Naive thymus-derived CD8-positive, alpha-beta T cell (primary cell): ENCODE data around the gene HNRNPUL1. TPM values are rescaled to one million over a fixed set of nuclear protein-coding genes. Genes with fewer than 3 reads are reported as not detected.
A peak's percentile ranks its signal among the peaks of the same experiment; 100 is the strongest.

ENCODE experiments used
- ATAC-seq, 2 donors: fragments of 150-1000 bp; cut with Tn5 transposase in 1 of 2; sonication (Bioruptor Pico), chemical (Tn5 transposase) in 1 of 2; 1 replicate in 1 of 2; 2 replicates in 1 of 2; pipeline ENCODE4 v1.10.0; 2021; ENCODE audit warnings: mild to moderate bottlenecking in 2 of 2, moderate library complexity in 2 of 2
- POLR2A ChIA-PET: fragments of 350-600 bp; sonication (Branson Sonifier 250); formaldehyde crosslinking; loops from one replicate; lab custom pipeline; 2021; ENCODE audit warnings: antibody characterized with exemption; lab: Charles Lee
- DNase-seq, 10 donors: peaks; one replicate each; pipeline versions ENCODE4 v3.0.0 to v3.0.0-alpha.2; 2020 to 2022
- H3K27ac Mint-ChIP-seq, 10 donors: one replicate each; pipeline ENCODE4 v1.8.0; 2020 to 2022; ENCODE audit warnings: mild to moderate bottlenecking in 10 of 10, mixed read lengths in 10 of 10, moderate library complexity in 4 of 10, inconsistent platforms in 1 of 10
- H3K27me3 Mint-ChIP-seq, 5 donors: one replicate each; pipeline ENCODE4 v1.8.0; 2021 to 2022; ENCODE audit warnings: mixed read lengths in 5 of 5
- H3K36me3 Mint-ChIP-seq, 3 donors: one replicate each; pipeline ENCODE4 v1.8.0; 2020 to 2022; ENCODE audit warnings: mixed read lengths in 3 of 3, mild to moderate bottlenecking in 2 of 3, inconsistent platforms in 1 of 3
- H3K4me1 Mint-ChIP-seq, 4 donors: one replicate each; pipeline ENCODE4 v1.8.0; 2021 to 2022; ENCODE audit warnings: mixed read lengths in 4 of 4
- H3K4me3 Mint-ChIP-seq, 10 donors: one replicate each; pipeline ENCODE4 v1.8.0; 2020 to 2022; ENCODE audit warnings: mild to moderate bottlenecking in 10 of 10, mixed read lengths in 10 of 10, moderate library complexity in 6 of 10, inconsistent platforms in 1 of 10
- H3K9me3 Mint-ChIP-seq, 9 donors: one replicate each; pipeline ENCODE4 v1.8.0; 2020 to 2022; ENCODE audit warnings: mixed read lengths in 9 of 9, mild to moderate bottlenecking in 3 of 9, inconsistent platforms in 1 of 9, moderate library complexity in 1 of 9
- polyA plus RNA-seq, 3 donors: library from polyadenylated mRNA; unstranded; fragments of 300-500 nt; fragmentation: Illumina TruSeq; gene quantifications; one replicate each; pipeline ENCODE4 v1.2.3, GENCODE V29; 2021
- total RNA-seq, 8 experiments: library from RNA in 2 of 8; stranded (reverse) in 2 of 8; gene quantifications; one replicate each; pipeline ENCODE4 v1.2.3 and lab custom pipeline; 2021 to 2026

Gene HNRNPUL1
- total and polyA plus RNA-seq, 5 experiments from 2014 or later = 40.7 to 280 (median 67.6) TPM

DNA sequence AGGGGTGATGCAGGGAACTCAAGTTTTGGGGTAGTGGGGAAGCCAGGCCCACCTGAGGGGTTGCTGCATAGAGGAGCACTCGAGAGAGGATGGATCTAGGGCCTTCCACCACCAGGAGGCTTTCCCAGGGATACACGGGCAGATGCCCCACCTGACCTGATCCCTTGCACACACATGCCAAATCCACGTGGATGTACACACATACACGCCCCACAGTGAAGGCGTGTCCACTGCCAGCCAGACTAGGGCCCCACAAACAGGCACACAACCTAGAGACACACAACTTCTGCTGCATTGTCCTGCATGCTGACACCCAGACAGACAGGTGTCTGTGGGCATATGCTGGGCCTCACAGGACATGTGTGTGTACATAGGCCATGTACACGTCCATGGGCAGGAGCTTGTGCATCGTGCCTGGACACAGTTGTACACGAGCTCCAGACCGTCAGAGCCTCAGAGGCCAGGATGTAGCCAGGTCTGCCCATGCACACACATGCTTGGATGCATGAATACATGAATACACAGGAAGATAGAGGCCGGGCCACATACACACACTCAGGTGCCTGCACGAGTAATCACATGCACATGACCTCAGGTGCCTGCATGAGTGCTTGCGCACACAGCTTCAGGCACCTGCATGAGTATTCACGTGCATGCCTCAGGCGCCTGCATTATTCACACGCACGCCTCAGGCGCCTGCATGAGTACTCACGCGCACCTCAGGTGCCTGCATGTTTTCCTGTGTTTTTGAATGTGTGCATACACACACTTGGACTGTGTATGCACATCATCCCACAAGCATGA is 54.7 kb downstream of the HNRNPUL1 start:
- Mint-ChIP-seq H3K27me3 (no peaks in the 10 kb centered on the region), H3K9me3 (no peaks in the 10 kb centered on the region), H3K36me3 (peaks cover 6 to 63% (median 21%) of the 10 kb centered on the region in 3 donors), H3K4me1 (peaks cover 22 to 46% (median 29%) of the 10 kb centered on the region in 4 donors), H3K27ac (peak overlapping the region in 4 of 10 donors; percentile 17 to 80 (median 75)), H3K4me3 (no peak overlapping the region)
- DNase-seq (no peak), ATAC-seq (no peak)
- POLR2A ChIA-PET = interaction anchor here (0.9 to 2.2 kb wide), 6 partner anchors 9 to 55 kb away, joined by 3 to 9 read pairs (median 4); partner anchors contain the start of genes CCDC97 and HNRNPUL1

DNA sequence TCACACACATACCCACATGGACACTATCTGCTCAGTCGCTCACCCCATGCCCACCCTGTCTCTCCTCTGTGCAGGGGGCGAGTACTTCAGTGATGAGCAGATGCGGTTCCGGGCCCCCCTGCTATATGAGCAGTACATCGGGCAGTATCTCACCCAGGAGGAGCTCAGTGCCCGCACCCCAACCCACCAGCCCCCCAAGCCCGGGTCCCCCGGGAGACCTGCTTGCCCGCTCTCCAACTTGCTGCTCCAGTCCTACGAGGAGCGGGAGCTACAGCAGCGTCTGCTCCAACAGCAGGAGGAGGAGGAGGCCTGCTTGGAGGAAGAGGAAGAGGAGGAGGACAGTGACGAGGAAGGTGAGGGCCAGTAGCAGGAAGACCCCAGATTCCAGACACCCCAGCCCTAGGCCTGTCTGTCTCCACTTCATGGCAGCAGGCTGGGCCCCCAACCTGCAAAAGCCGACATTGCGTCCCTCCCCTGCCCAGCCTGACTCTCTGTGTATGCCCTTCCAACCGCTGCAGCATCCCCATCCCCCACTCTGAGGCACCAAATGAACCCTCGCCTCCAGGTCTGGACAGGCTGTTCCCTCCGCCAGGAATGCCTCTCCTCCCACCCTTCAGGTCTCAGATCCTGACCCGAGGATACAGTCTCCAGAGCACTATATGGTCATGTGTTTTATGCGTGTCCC is 55.5 kb downstream of the HNRNPUL1 start:
- Mint-ChIP-seq H3K27me3 (no peaks in the 10 kb centered on the region), H3K4me3 (peak overlapping the region in 1 of 10 donors; percentile 51), H3K4me1 (peaks cover 27 to 47% (median 34%) of the 10 kb centered on the region in 4 donors), H3K9me3 (no peaks in the 10 kb centered on the region), H3K36me3 (peaks cover 6 to 60% (median 21%) of the 10 kb centered on the region in 3 donors), H3K27ac (peak overlapping the region in 4 of 10 donors; percentile 9 to 78 (median 55))
- ATAC-seq (no peak), DNase-seq (no peak)
- POLR2A ChIA-PET = interaction anchor here (0.6 to 2.2 kb wide), 7 partner anchors 8 to 116 kb away, joined by 3 to 9 read pairs (median 5); partner anchors contain the start of genes CCDC97 and HNRNPUL1

DNA sequence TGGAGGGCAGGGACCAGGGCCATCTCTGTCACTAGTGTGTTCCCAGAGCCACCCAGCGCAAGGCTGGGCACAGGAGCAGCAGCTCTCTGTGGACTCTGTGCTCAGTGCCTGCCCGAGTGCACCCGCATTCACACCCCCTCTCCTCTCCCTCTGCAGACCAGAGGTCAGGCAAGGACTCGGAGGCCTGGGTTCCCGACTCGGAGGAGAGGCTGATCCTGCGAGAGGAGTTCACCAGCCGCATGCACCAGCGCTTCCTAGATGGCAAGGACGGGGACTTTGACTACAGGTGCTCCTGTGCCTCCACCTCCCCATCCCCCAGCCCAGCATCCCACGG is 56.0 kb downstream of the HNRNPUL1 start:
- Mint-ChIP-seq H3K9me3 (no peaks in the 10 kb centered on the region), H3K27me3 (no peaks in the 10 kb centered on the region), H3K36me3 (peaks cover 6 to 62% (median 21%) of the 10 kb centered on the region in 3 donors), H3K4me1 (peaks cover 29 to 51% (median 39%) of the 10 kb centered on the region in 4 donors), H3K27ac (peak overlapping the region in 5 of 10 donors; percentile 9 to 83 (median 47)), H3K4me3 (no peak overlapping the region)
- DNase-seq = no peak
- POLR2A ChIA-PET = interaction anchor here (0.6 to 2.2 kb wide), 5 partner anchors 10 to 222 kb away, joined by 3 to 9 read pairs (median 4); partner anchors contain the start of genes CCDC97 and HNRNPUL1
- no peak for ATAC-seq

DNA sequence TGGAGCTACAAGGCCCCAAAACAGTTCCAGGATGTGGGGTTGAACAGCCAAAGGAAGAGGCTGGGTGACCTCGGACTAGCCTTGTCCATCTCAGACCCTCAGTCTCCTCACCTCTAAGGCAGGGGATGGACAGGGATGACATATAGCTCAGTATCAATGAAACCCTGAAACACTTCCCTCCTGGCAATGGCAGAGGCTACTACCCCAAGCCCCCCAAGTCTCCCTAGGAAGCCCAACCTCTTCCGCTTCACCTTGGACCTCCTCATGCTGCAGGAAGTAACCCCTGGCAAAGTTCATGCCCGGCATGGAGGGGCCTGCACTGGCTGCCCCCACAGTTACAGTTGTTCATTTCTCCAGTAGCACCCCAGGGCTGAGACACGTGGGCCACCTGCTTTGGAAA is 56.4 kb downstream of the HNRNPUL1 start:
- Mint-ChIP-seq H3K36me3 (peaks cover 6 to 62% (median 21%) of the 10 kb centered on the region in 3 donors), H3K27ac (peak overlapping the region in 7 of 10 donors; percentile 31 to 88 (median 76)), H3K27me3 (no peaks in the 10 kb centered on the region), H3K9me3 (no peaks in the 10 kb centered on the region), H3K4me3 (no peak overlapping the region), H3K4me1 (peaks cover 33 to 55% (median 43%) of the 10 kb centered on the region in 4 donors)
- POLR2A ChIA-PET = interaction anchor here (0.5 to 2.2 kb wide), 5 partner anchors 11 to 222 kb away, joined by 3 to 7 read pairs (median 4); partner anchors contain the start of genes CCDC97 and HNRNPUL1
- DNase-seq (no peak), ATAC-seq (no peak)

DNA sequence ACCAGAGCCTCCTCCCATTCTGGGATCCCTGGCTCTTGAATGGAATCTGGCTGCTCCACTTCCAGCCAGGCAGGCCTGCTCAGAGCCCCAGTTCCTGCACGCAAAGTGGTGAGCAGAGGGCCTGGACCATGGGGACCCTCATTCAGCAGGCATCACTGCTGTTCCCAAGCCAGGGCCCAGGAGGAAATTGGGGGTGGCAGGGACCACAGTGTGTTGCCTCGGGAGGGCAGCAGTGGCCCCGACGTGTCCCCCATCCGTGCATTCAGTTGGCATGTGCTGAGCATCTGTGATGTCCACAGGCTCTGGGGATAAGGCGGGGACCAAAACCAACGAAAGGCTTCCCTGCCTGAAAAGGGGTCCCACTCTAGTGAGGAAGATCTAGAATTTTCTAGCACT is 57.0 kb downstream of the HNRNPUL1 start:
- DNase-seq (no peak), ATAC-seq (no peak)
- H3K4me3 Mint-ChIP-seq = no peak overlapping the region
- H3K4me1 Mint-ChIP-seq = peaks cover 32 to 57% (median 46%) of the 10 kb centered on the region in 4 donors
- H3K27ac Mint-ChIP-seq = peak overlapping the region in 8 of 10 donors; percentile 12 to 91 (median 86)
- H3K27me3 Mint-ChIP-seq = peaks cover 0 to under 1% (median 0%) of the 10 kb centered on the region in 5 donors
- POLR2A ChIA-PET = interaction anchor here (0.5 to 2.6 kb wide), 4 partner anchors 9 to 31 kb away, joined by 3 to 12 read pairs (median 5); partner anchors contain the start of gene CCDC97
- no peaks in the 10 kb centered on the region for H3K9me3 Mint-ChIP-seq
- H3K36me3 Mint-ChIP-seq = peaks cover 6 to 58% (median 18%) of the 10 kb centered on the region in 3 donors

DNA sequence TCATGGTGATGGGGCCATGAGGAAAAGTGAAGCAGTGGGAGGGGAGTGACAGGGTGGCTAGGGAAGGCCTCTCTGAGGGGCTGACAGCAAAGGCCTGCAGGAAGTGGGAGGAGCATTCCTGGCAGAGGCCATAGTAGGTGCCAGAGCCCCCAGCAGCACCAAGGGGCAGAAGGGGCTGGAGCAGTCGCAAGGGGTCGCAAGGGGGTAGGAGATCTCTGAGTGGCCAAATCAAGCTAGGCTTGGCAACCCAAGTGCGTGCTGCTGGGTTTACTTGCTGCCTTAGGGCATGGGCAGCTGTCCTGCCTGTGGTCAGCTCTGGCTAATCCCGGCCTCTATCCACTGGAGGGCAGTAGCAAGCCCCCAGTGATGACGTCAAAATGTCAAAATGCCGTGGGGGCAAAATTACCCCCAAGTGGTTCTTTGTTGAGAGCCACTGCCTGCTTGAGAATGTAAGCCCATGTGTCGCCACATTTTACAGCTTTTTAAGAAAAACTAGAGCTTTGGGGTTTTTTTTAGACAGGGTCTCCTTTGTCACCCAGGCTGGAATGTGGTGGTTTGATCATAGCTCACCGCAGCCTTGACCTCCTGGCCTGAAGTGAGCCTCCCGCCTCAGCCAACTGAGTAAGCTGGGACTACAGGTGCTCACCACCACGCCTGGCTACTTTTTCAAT is 57.6 kb downstream of the HNRNPUL1 start:
- Mint-ChIP-seq H3K27ac (peak overlapping the region; percentile 63 to 91 (median 84)), H3K27me3 (peaks cover 0 to 2% (median 0%) of the 10 kb centered on the region in 5 donors), H3K4me1 (peaks cover 34 to 62% (median 50%) of the 10 kb centered on the region in 4 donors), H3K36me3 (peaks cover 6 to 53% (median 13%) of the 10 kb centered on the region in 3 donors), H3K4me3 (no peak overlapping the region), H3K9me3 (no peaks in the 10 kb centered on the region)
- POLR2A ChIA-PET = interaction anchor here (0.9 to 2.6 kb wide), 4 partner anchors 11 to 31 kb away, joined by 3 to 12 read pairs (median 5); partner anchors contain the start of gene CCDC97
- no peak for DNase-seq
- ATAC-seq = no peak

DNA sequence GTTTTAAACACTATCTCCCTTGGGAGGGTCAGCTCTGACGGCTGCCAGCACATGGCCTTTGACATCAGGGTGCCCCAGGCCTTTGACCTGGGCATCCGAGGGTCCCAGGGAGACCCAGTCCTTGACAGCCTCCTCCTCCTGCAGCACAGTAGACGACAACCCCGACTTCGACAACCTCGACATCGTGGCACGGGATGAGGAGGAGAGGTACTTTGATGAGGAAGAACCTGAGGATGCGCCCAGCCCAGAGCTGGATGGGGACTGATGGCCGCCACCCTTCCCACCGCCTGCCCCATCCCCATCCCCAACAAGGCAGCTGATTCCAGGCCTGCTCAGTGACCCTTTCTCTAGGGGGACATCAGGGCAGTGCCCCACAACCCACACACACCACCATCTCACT is 58.3 kb downstream of the HNRNPUL1 start:
- H3K4me1 Mint-ChIP-seq = peaks cover 36 to 63% (median 54%) of the 10 kb centered on the region in 4 donors
- H3K27ac Mint-ChIP-seq = peak overlapping the region in 9 of 10 donors; percentile 70 to 91 (median 85)
- peaks cover 0 to 2% (median 0%) of the 10 kb centered on the region in 5 donors for H3K27me3 Mint-ChIP-seq
- no peaks in the 10 kb centered on the region for H3K9me3 Mint-ChIP-seq
- H3K4me3 Mint-ChIP-seq = peak overlapping the region in 2 of 10 donors; percentile 23 to 51
- H3K36me3 Mint-ChIP-seq = peaks cover 0 to 49% (median 7%) of the 10 kb centered on the region in 3 donors
- POLR2A ChIA-PET = interaction anchor here (0.9 to 3.3 kb wide), 5 partner anchors 12 to 243 kb away, joined by 3 to 13 read pairs (median 7); partner anchors contain the start of genes CCDC97 and HNRNPUL1
- DNase-seq (no peak), ATAC-seq (no peak)

DNA sequence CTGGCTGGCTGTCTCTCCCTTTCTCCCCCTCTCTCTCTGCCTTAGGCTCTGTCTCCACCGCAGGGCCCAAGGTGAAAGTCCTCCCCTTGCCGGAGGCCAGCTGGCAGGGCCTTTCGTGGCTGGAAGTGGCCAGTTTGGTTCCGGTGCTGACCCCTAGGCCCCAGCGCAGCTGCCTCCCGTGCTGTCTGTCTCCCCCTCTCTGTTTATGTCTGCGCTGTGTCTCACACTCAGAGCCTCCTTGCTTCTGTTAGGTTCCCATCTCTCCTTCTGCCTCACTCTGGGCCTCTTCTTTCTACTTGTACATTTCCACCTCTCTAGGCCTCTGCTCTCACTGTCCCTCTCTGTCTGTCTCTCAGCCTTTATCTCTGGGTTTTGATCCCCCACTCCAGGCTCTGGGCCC is 58.9 kb downstream of the HNRNPUL1 start:
- peaks cover 0 to 47% (median 4%) of the 10 kb centered on the region in 3 donors for H3K36me3 Mint-ChIP-seq
- DNase-seq = no peak
- H3K9me3 Mint-ChIP-seq = no peaks in the 10 kb centered on the region
- peaks cover 39 to 62% (median 58%) of the 10 kb centered on the region in 4 donors for H3K4me1 Mint-ChIP-seq
- peak overlapping the region; percentile 70 to 91 (median 84) for H3K27ac Mint-ChIP-seq
- ATAC-seq = no peak
- peaks cover 0 to 2% (median 0%) of the 10 kb centered on the region in 5 donors for H3K27me3 Mint-ChIP-seq
- POLR2A ChIA-PET = interaction anchor here (1.0 to 3.3 kb wide), 5 partner anchors 13 to 243 kb away, joined by 3 to 13 read pairs (median 7); partner anchors contain the start of genes CCDC97 and HNRNPUL1
- peak overlapping the region in 2 of 10 donors; percentile 23 to 51 for H3K4me3 Mint-ChIP-seq

DNA sequence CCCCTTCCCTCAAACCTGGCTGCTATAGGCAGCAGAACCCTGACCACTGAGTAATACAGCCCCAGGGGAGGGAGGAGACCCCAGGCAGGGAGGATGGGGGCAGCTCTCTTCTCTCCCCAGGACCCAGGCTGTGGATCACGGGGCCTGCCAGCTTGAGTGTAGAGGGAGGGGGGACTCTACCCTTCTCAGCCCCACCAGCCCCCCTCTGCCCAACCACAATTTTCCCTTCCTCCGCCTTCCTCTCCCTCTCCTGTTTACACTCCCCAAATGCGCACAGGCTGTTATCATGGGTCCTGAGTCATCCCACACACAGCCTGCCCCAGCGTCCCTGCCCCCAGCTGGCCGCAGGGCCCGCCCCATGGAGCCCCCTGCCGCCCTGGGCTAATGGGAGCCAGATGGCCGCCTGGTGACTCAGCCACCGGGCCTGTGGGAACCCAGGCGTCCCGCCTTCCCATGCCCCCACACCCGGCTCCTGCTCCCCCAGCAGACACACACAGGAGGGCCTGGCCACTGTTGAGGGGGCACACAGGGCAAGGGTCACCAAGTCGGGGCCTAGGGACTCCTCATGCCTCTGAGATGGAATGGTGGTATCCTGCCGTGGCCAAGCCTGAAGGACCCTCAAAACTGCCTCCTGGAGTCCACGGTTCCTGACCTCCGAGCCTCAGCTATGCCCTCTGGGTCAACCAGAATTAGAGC is 59.4 kb downstream of the HNRNPUL1 start:
- H3K9me3 Mint-ChIP-seq = no peaks in the 10 kb centered on the region
- H3K27me3 Mint-ChIP-seq = peaks cover 0 to 2% (median 0%) of the 10 kb centered on the region in 5 donors
- peaks cover 43 to 66% (median 62%) of the 10 kb centered on the region in 4 donors for H3K4me1 Mint-ChIP-seq
- POLR2A ChIA-PET = interaction anchor here (0.8 to 6.1 kb wide), 6 partner anchors 20 to 242 kb away, joined by 3 to 71 read pairs (median 8); partner anchors contain the start of genes HNRNPUL1 and TGFB1
- H3K36me3 Mint-ChIP-seq = peaks cover 0 to 47% (median 5%) of the 10 kb centered on the region in 3 donors
- DNase-seq (no peak), ATAC-seq (no peak)
- peak overlapping the region; percentile 69 to 97 (median 91) for H3K27ac Mint-ChIP-seq
- H3K4me3 Mint-ChIP-seq = peak overlapping the region in 1 of 10 donors; percentile 48

DNA sequence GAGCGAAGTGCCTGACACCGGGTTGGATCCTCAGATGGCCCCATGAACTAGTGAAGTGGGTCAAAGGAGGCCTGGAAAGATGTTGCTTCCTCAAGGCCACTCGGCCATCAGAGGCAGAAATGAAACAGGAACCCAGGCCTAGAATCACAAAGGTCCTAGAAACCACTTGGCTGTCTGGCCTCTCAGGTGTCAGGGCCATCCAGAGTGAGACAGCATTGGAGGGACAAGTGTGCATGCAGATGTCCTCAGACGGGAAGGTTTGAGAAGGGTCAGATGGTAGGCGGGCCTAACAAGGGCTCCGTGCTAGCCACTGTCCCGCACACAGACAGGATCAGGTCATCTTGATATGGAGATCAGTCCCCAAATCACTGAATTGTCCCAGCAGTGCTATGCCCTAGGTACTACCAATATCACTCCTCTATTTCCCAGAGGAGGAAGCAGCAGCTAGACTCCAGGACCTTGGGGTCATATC is 60.1 kb downstream of the HNRNPUL1 start:
- H3K9me3 Mint-ChIP-seq = no peaks in the 10 kb centered on the region
- H3K27me3 Mint-ChIP-seq = peaks cover 0 to 2% (median 0%) of the 10 kb centered on the region in 5 donors
- DNase-seq (no peak), ATAC-seq (no peak)
- H3K36me3 Mint-ChIP-seq = peaks cover 0 to 47% (median 5%) of the 10 kb centered on the region in 3 donors
- H3K27ac Mint-ChIP-seq = peak overlapping the region; percentile 84 to 97 (median 91)
- H3K4me3 Mint-ChIP-seq = peak overlapping the region in 7 of 10 donors; percentile 12 to 63 (median 38)
- H3K4me1 Mint-ChIP-seq = peaks cover 47 to 73% (median 68%) of the 10 kb centered on the region in 4 donors
- POLR2A ChIA-PET = interaction anchor here (0.6 to 6.1 kb wide), 7 partner anchors 12 to 60 kb away, joined by 3 to 71 read pairs (median 4); partner anchors contain the start of genes B9D2, HNRNPUL1 and TGFB1
